ENCODE data around the gene MAB21L3. TPM values are rescaled to one million over a fixed set of nuclear protein-coding genes. Genes with fewer than 3 reads are reported as not detected.

The MAB21L3 gene
- total RNA-seq, 8 experiments from 2014 or later, result 0.09 to 0.43 (median 0.14) TPM

DNA sequence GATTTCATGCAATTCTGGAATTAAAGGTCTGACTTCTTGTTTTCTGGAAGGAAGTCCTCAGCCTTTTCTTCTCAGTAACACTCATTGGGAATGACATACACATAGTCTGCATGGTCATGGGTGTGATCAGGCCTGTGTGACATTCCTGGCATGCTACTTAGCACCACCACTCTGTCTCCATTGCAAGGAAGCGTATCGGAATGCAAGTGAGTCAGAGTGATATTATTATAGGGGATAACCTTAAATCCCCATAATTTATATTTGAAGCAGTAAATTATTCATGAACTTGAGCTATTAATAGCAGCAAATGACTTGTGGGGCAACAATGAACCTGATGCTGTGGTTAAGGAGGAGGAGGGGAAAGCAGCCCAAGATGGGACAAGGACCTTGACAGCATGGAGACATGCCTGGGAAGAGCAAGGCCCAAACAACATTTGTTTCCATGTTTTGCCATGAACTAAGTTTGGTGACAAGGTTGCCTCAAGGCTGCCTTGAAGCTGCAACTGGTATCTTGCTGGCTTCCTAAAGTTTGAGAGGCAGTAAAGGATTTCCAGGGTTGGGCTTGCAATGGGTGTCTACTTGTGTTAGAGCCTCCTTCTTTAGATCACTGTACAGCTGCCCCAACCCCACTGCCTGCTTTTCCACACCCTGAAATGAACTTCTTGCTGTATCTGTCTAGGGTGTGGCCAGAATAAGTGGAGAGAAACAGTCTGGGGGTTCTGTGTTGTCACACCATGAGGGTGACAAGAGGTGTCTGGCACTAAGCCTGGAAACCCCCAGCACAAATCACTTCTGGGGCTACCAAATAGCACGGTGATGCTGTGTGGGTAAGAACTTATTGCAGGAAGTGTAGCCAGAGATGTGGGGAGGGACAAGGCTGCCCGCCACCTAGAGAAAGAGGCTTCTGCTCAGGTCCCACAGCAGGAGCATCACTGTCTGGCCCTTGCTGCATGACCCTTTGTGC is 4.6 kb downstream of the MAB21L3 start:
- in situ Hi-C loops (cut with MboI; ENCODE audit: low pct_unique_long_range_greater_than_20kb in 2 of 9, low sequenced_read_pairs in 9 of 9, unreplicated experiment in 9 of 9), result no loop called here
- 30 to 100% (median 78%) methylated on average over 2 to 4 of the region's 4 CpGs; no CpG with 5 or more reads in 2 of the 10 experiments for WGBS, 10 experiments

DNA sequence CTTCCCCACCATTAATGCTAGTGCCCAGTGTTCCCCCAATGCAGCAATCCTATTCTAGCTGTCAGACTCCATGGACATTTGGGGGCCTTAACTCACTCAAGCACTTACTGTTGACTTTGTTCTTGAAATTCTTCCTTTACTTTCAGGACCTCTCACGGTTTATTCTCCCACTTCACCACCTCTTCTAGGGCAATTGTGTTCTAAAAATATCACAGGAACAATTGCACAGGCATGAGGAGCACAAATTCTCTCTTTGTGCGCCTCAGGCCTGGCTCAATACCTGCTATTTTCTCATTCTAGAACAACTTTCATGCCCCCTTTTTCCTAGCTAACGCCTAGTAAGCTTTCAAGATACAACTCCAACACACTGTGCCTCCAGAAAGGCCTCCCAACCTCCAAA is 7.3 kb downstream of the MAB21L3 start:
- in situ Hi-C loops (cut with MboI; ENCODE audit: low pct_unique_long_range_greater_than_20kb in 2 of 9, low sequenced_read_pairs in 9 of 9, unreplicated experiment in 9 of 9), result no loop called here
- Histone ChIP-seq H3K27ac (no peak overlapping the region), H3K4me3 (no peak overlapping the region), H3K4me1 (replicated peaks in 1 of 2) (no peaks in the 10 kb centered on the region)
- no peak for ATAC-seq (replicated peaks in 6 of 8)
- 33 to 100% (median 83%) methylated on average over 1 to 3 of the region's 3 CpGs for whole genome bisulfite sequencing, 10 experiments

More for the DNA sequence above, 4.6 kb downstream of the MAB21L3 start:
- H3K4me3 ChIP-seq, result no peak overlapping the region
- peak in 4 of 8 experiments; percentile 58 to 97 (median 80) for ATAC-seq (replicated peaks in 6 of 8)
- no peaks in the 10 kb centered on the region for H3K4me1 ChIP-seq (replicated peaks in 1 of 2)
- H3K27ac ChIP-seq, result no peak overlapping the region

DNA sequence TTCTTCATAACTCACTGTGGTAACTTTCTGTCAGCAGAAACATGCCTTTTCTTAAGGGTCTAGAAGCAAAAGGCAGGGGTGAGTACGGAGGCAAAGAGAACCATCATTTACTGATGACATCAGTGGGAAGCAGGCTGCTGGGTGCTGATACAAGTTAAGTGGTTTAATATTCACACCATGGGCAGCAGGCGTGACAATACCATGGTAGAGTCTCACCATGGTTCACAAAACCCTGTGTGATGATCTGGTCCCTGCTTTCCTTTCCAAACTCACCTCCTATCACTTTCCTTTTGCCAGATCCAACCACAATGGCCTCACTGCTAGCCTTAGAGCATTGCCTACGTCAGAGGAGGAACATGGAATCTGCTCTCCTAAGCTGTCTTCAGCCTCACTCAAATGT is 8.7 kb downstream of the MAB21L3 start:
- in situ Hi-C loops (cut with MboI; ENCODE audit: low pct_unique_long_range_greater_than_20kb in 2 of 9, low sequenced_read_pairs in 9 of 9, unreplicated experiment in 9 of 9), result loop anchor here in 1 of 9 experiments (10.0 kb wide), 1 partner anchor 375 kb away; no protein-coding TSS in a partner anchor
- Histone ChIP-seq H3K4me3 (no peak overlapping the region), H3K4me1 (replicated peaks in 1 of 2) (no peaks in the 10 kb centered on the region), H3K27ac (no peak overlapping the region)
- ATAC-seq (replicated peaks in 6 of 8), result no peak
- WGBS, 10 experiments, result 44 to 90% (median 70%) methylated on average over 1 to 3 of the region's 3 CpGs

DNA sequence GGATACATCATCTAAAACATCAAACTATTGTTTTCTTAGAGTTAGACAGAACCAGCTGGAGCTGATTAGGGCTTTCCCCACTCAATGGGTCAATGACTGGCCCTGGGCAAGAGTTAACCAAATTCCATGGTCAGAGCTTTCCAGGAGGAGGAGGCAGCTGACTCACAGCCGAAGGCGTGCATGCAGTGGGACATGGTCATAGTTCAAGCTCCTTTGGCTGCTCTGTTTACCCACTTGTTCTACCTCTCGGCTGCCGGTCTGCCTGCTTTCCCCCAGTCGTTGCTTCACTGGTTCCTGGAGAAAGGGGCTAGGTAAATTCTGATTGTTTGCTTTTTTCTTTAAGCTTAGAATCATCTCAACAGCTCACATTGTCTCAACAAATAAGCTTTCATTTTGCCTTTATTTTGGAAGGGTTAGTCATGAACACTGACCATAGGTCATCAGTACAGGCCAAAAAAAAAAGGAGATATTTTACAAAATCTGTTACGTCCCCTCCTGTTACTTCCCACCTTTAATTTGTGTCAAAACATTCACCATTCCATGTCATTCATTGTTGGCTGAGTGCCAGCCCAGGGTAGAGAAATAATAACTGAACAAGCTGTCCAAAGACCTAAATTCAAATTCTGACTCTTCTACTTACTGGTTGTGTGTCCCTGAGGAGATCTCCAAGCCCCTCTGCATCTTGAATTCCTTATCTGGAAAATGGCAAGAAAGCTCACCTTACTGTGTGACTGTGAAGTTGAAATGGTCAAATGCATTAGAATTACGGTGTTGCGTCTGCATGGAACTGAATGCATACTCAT is 12.0 kb downstream of the MAB21L3 start:
- peak in 3 of 8 experiments; percentile 58 to 92 (median 87) for ATAC-seq (replicated peaks in 6 of 8)
- WGBS, 10 experiments, result 16 to 100% (median 81%) methylated on average over 1 to 8 of the region's 8 CpGs
- in situ Hi-C loops (cut with MboI; ENCODE audit: low pct_unique_long_range_greater_than_20kb in 2 of 9, low sequenced_read_pairs in 9 of 9, unreplicated experiment in 9 of 9), result loop anchor here in 1 of 9 experiments (10.0 kb wide), 1 partner anchor 372 kb away; no protein-coding TSS in a partner anchor
- Histone ChIP-seq H3K27ac (no peak overlapping the region), H3K4me1 (replicated peaks in 1 of 2) (no peaks in the 10 kb centered on the region), H3K4me3 (no peak overlapping the region)

DNA sequence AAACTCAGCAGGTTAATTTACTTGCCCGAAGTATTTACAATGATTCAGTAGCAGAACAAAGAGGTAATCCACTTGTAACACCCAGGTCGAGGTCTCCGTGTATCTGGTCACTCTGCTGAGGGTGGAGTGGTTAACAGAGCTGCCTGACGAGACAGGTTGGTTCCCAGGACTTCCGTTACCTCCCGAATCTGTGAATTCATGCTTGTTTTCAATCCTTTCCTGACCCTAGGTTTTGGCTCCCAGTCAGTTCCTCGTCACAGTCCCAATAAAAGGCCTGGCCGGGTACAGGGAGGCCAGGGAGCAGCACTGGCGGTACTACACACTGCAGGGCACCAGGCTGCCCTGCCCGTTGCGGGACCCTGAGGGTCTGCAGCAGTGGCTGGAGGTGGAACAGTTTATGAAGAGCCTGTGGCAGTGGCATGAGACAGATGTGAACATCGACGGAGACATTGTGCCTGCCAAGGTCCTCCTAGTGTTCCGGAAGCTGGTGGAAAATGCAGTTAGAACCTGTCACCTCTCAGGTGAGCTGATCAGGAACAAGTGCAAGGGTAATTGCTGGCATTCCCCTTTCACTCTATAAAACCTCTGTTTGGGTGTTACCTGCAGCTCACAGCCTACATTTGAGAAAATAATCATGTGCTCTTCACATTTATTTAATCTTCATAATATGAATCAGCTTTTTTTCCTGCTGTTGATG is 12.8 kb downstream of the MAB21L3 start:
- 60 to 89% (median 80%) methylated on average over 1 to 12 of the region's 14 CpGs; no CpG with 5 or more reads in 2 of the 10 experiments for WGBS, 10 experiments
- no peak overlapping the region for H3K4me3 ChIP-seq
- no peaks in the 10 kb centered on the region for H3K4me1 ChIP-seq (replicated peaks in 1 of 2)
- ATAC-seq (replicated peaks in 6 of 8), result no peak
- H3K27ac ChIP-seq, result no peak overlapping the region
- in situ Hi-C loops (cut with MboI; ENCODE audit: low pct_unique_long_range_greater_than_20kb in 2 of 9, low sequenced_read_pairs in 9 of 9, unreplicated experiment in 9 of 9), result loop anchor here in 1 of 9 experiments (10.0 kb wide), 1 partner anchor 371 kb away; no protein-coding TSS in a partner anchor

DNA sequence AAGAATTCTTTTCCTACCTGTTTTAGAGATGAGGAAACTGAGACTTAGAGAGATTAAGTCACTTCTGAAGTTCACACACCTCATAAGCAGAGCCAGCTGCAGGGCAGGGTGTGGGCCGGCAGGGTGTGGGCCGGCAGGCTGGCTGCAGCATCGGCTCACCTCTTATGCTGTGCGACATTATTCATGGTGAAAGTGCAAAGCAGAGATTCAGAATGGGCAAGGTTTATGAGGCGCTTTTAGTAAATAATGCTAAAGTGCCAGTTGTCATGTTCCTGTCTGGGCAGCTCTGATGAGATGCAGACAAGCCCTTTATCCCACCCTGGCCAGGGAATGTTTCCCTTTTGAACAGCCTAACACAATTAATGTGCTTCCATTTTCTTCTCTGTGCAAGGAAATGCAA is 14.6 kb downstream of the MAB21L3 start:
- in situ Hi-C loops (cut with MboI; ENCODE audit: low pct_unique_long_range_greater_than_20kb in 2 of 9, low sequenced_read_pairs in 9 of 9, unreplicated experiment in 9 of 9), result loop anchor here in 3 of 9 experiments (10.0 to 25.0 kb wide), 3 partner anchors 362 to 937 kb away; partner anchors contain the start of gene TTF2 (in 1 of the 3)
- no peak overlapping the region for H3K27ac ChIP-seq
- peak in 5 of 8 experiments; percentile 30 to 94 (median 80) for ATAC-seq (replicated peaks in 6 of 8)
- 0 to 84% (median 67%) methylated on average over 1 to 5 of the region's 5 CpGs; no CpG with 5 or more reads in 3 of the 10 experiments for WGBS, 10 experiments
- no peak overlapping the region for H3K4me3 ChIP-seq
- H3K4me1 ChIP-seq (replicated peaks in 1 of 2), result no peaks in the 10 kb centered on the region

DNA sequence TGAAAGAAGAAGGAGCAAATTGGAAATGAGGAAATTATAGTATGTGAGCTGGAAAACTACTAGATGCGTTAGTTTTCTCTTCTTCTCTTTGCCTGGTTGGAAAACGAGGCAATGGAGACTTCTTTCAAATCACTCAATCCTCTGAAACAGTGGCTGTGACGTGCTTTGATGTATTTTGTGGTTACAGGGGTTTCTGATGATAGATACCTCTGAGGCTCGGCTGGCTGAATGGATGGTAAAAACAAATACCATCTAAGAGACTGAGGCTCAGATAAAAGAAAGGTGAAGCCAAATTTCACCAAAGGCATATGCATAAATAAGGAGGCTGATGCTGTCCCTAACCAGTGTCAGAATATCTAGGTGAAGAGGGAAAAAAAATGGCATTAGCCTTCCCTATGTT is 15.1 kb downstream of the MAB21L3 start:
- no peaks in the 10 kb centered on the region for H3K4me1 ChIP-seq (replicated peaks in 1 of 2)
- H3K4me3 ChIP-seq, result no peak overlapping the region
- no peak overlapping the region for H3K27ac ChIP-seq
- no peak for ATAC-seq (replicated peaks in 6 of 8)
- in situ Hi-C loops (cut with MboI; ENCODE audit: low pct_unique_long_range_greater_than_20kb in 2 of 9, low sequenced_read_pairs in 9 of 9, unreplicated experiment in 9 of 9), result loop anchor here in 3 of 9 experiments (10.0 to 25.0 kb wide), 3 partner anchors 361 to 936 kb away; partner anchors contain the start of gene TTF2 (in 1 of the 3)
- 32 to 100% (median 61%) methylated on average over 1 to 4 of the region's 4 CpGs; no CpG with 5 or more reads in 1 of the 10 experiments for WGBS, 10 experiments

DNA sequence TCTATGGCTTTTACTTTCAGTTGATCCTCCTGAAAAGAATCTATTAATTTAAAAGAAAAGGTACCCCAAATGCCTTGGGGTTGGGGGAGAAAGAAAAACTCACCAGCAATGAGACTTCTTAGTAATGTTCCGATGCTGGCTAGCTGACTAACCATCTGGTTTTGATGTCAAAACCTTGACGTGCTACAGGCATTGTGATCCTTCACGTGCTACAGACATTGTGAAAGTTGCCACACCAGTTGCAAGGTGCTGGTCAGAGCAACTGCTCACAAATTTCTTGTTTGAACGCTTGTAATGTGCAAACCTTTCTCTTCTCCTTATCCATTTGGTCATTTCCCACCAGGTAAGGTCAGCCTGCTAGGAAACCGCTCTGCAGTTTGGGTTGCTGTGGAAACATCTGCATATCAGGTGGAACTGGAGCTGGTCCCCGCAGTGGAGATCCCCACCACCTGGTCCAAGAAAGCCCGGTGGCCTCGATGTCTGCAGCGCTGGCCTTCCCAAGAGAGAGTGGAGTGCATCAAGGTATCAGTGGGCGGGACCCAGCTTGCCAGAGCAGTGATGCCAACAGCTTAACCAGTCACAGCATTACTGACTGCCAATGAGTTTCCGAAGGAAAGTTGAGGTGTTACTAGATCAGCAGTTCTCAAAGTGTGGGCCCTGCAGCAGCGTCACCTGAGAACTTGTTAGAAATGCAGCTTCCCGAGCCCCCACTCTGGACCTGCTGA is 16.1 kb downstream of the MAB21L3 start:
- in situ Hi-C loops (cut with MboI; ENCODE audit: low pct_unique_long_range_greater_than_20kb in 2 of 9, low sequenced_read_pairs in 9 of 9, unreplicated experiment in 9 of 9), result loop anchor here in 3 of 9 experiments (10.0 to 25.0 kb wide), 3 partner anchors 360 to 935 kb away; partner anchors contain the start of gene TTF2 (in 1 of the 3)
- Histone ChIP-seq H3K27ac (no peak overlapping the region), H3K4me1 (replicated peaks in 1 of 2) (no peaks in the 10 kb centered on the region), H3K4me3 (no peak overlapping the region)
- no peak for ATAC-seq (replicated peaks in 6 of 8)
- whole genome bisulfite sequencing, 10 experiments, result 54 to 100% (median 82%) methylated on average over 2 to 13 of the region's 13 CpGs; no CpG with 5 or more reads in 1 of the 10 experiments

DNA sequence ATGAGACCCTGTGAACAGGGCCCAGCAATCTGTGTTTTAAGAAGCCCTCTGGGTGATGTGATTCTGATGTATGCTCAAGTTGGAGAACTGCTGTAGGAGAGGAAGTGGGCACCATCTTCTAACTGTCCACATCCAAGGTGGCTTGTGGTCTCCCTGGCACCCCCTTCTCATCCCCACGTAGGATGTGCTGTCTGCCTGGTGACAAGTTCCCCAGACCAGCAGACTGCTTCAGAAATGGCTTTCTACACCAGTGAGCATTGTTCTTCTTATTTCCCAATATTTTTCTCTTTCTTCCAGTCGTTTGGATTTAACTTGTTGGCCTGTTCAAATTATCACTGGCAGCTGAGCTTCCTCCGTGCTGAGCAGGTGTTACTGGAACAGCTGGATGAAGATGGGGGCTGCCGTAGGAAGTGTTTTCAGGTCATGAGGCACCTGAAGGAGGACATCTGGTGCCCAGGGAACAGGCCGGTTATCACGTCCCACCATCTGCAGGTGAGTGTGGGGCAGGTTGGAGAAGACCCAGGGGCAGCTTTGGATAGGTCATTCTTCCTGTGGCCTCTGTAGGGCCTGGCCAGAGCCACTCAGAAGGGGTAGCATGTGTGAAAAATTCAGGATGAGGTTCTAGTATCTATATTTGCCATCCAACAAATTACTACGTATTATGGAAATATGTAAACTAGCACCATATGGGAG is 16.8 kb downstream of the MAB21L3 start:
- Histone ChIP-seq H3K4me1 (replicated peaks in 1 of 2) (no peaks in the 10 kb centered on the region), H3K27ac (no peak overlapping the region), H3K4me3 (no peak overlapping the region)
- in situ Hi-C loops (cut with MboI; ENCODE audit: low pct_unique_long_range_greater_than_20kb in 2 of 9, low sequenced_read_pairs in 9 of 9, unreplicated experiment in 9 of 9), result loop anchor here in 3 of 9 experiments (10.0 to 25.0 kb wide), 3 partner anchors 359 to 934 kb away; partner anchors contain the start of gene TTF2 (in 1 of the 3)
- 20 to 100% (median 79%) methylated on average over 1 to 7 of the region's 7 CpGs; no CpG with 5 or more reads in 1 of the 10 experiments for WGBS, 10 experiments
- no peak for ATAC-seq (replicated peaks in 6 of 8)

DNA sequence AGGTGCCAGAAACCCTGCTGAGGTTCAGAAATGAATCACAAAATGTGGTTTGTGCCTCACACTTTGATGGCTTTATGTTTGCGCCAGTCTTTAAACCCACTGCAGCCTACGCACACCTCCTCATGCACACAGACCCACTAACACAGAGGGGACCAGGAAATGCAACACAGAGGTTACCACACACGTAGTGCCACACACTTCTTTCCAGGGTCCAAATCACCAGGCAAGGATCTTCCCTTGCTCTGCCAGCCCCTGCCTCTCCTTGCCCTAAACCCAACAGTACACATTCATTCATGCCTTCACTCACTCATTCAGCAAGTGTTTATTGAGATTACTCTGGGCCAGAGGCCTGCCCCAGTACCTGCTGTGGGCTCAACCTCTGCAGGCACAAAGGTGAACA is 17.5 kb downstream of the MAB21L3 start:
- ATAC-seq (replicated peaks in 6 of 8), result no peak
- 40 to 100% (median 88%) methylated on average over 1 to 3 of the region's 3 CpGs; no CpG with 5 or more reads in 2 of the 10 experiments for WGBS, 10 experiments
- in situ Hi-C loops (cut with MboI; ENCODE audit: low pct_unique_long_range_greater_than_20kb in 2 of 9, low sequenced_read_pairs in 9 of 9, unreplicated experiment in 9 of 9), result loop anchor here in 3 of 9 experiments (10.0 to 25.0 kb wide), 3 partner anchors 359 to 934 kb away; partner anchors contain the start of gene TTF2 (in 1 of the 3)
- no peaks in the 10 kb centered on the region for H3K4me1 ChIP-seq (replicated peaks in 1 of 2)
- H3K4me3 ChIP-seq, result no peak overlapping the region
- H3K27ac ChIP-seq, result no peak overlapping the region

DNA sequence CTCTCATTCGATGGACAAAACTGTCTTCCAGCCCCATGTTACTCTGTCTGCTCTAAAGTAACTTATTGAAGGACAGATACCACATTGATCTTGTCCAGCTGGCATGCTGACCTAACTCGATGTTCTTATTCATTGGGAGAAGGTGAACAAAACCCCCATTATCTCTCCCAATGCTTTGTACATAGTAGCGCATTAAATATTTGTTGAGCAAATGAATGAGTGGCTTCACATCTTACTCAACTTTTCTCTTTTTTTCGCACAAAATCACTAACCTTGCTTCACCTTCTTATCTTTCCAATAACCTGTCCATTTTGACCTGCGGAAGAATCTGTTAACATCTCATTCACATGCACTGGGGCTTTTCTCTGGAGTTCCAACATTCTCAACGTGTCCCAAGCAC is 18.3 kb downstream of the MAB21L3 start:
- Histone ChIP-seq H3K27ac (no peak overlapping the region), H3K4me1 (replicated peaks in 1 of 2) (no peaks in the 10 kb centered on the region), H3K4me3 (no peak overlapping the region)
- no peak for ATAC-seq (replicated peaks in 6 of 8)
- 33 to 100% (median 83%) methylated on average over 1 to 6 of the region's 6 CpGs for WGBS, 10 experiments
- in situ Hi-C loops (cut with MboI; ENCODE audit: low pct_unique_long_range_greater_than_20kb in 2 of 9, low sequenced_read_pairs in 9 of 9, unreplicated experiment in 9 of 9), result loop anchor here in 3 of 9 experiments (10.0 to 25.0 kb wide), 3 partner anchors 358 to 933 kb away; partner anchors contain the start of gene TTF2 (in 1 of the 3)
